HepG2 (cell line): ENCODE data around the gene GPT2. TPM values are rescaled to one million over a fixed set of nuclear protein-coding genes. Genes with fewer than 3 reads are reported as not detected.

ENCODE experiments used
- CREBL2 ChIP-seq: sonication (generic); formaldehyde crosslinking; IDR thresholded peaks from 2 replicates; pipeline ENCODE4 v1.8.1; 2023; ENCODE audit warnings: missing genetic modification reagents, mild to moderate bottlenecking, borderline replicate concordance
- FOSL1 ChIP-seq: sonication (generic); formaldehyde crosslinking; IDR thresholded peaks from 2 replicates; pipeline ENCODE4 v1.9.0; 2021; ENCODE audit warnings: missing genetic modification reagents, borderline replicate concordance
- HMG20B ChIP-seq: conservative IDR thresholded peaks from 2 replicates; pipeline ENCODE4 v1.6.1; 2016; ENCODE audit warnings: missing genetic modification reagents, missing compliant biosample characterization
- KDM6A ChIP-seq: IDR thresholded peaks from 2 replicates; pipeline ENCODE4 v1.6.1; 2016; ENCODE audit warnings: low read depth
- MIER3 ChIP-seq: IDR thresholded peaks from 2 replicates; pipeline ENCODE4 v1.6.1; 2016; ENCODE audit warnings: missing compliant biosample characterization, borderline replicate concordance
- ZNF124 ChIP-seq: sonication (generic); formaldehyde crosslinking; IDR thresholded peaks from 2 replicates; pipeline ENCODE4 v1.4.0; 2020; ENCODE audit warnings: missing genetic modification reagents
- ZNF292 ChIP-seq: sonication (generic); formaldehyde crosslinking; IDR thresholded peaks from 2 replicates; pipeline ENCODE4 v1.8.1; 2022; ENCODE audit warnings: mild to moderate bottlenecking, low read depth, missing genetic modification reagents, borderline replicate concordance
- ZNF33A ChIP-seq: sonication (generic); formaldehyde crosslinking; IDR thresholded peaks from 2 replicates; pipeline ENCODE4 v1.5.1; 2020; ENCODE audit warnings: missing genetic modification reagents, mild to moderate bottlenecking, moderate library complexity, borderline replicate concordance
- ZNF703 ChIP-seq: sonication (generic); formaldehyde crosslinking; IDR thresholded peaks from 2 replicates; pipeline ENCODE4 v1.5.1; 2020; ENCODE audit warnings: missing genetic modification reagents, mild to moderate bottlenecking, moderate library complexity, borderline replicate concordance
- ZSCAN31 ChIP-seq: sonication (generic); formaldehyde crosslinking; IDR thresholded peaks from 2 replicates; pipeline ENCODE4 v1.5.0; 2020; ENCODE audit warnings: low read depth, mild to moderate bottlenecking, missing genetic modification reagents
- polyA plus RNA-seq, 8 experiments: library from polyadenylated mRNA; depleted of rRNA in 3 of 8; stranded (reverse) in 7 of 8; unstranded in 1 of 8; fragments of >200 nt; fragmentation: Illumina TruSeq in 4 of 8; extraction: Trizol in 4 of 8; gene quantifications; 2 replicates each; pipeline versions ENCODE4 v1.2.1 to v1.2.3, GENCODE V29; 2011 to 2016; ENCODE audit warnings: low read depth in 4 of 8, missing spikeins in 1 of 8, mixed read lengths in 1 of 8; ENCODE audit not compliant: insufficient read depth in 1 of 8
- total RNA-seq, 5 experiments: library from RNA; depleted of rRNA; stranded (reverse); fragments of >200 nt; fragmentation: Illumina TruSeq; extraction: Trizol; gene quantifications; 2 replicates each; pipeline ENCODE4 v1.2.3, GENCODE V29; 2016; ENCODE audit warnings: low read depth in 1 of 5
- TF ChIP-seq, protein P1 (sequence below): sonication (generic); formaldehyde crosslinking; conservative IDR thresholded peaks from 2 replicates; pipeline ENCODE4 v1.4.0; 2020; ENCODE audit warnings: mild to moderate bottlenecking, missing genetic modification reagents, moderate library complexity
- TF ChIP-seq, protein P2 (sequence below): IDR thresholded peaks from 2 replicates; pipeline ENCODE4 v1.6.1; 2012; ENCODE audit warnings: low read depth, low read length, improper control_type of control experiment
- TF ChIP-seq, protein P3 (sequence below): IDR thresholded peaks from 2 replicates; pipeline ENCODE4 v1.6.1; 2018; ENCODE audit warnings: missing genetic modification reagents, mild to moderate bottlenecking, missing compliant biosample characterization

The GPT2 gene
- total and polyA plus RNA-seq, 2 of the 13 experiments (the other 11 are each of a cell fraction or from before 2014, with no cell fraction given): 138 to 267 TPM

DNA sequence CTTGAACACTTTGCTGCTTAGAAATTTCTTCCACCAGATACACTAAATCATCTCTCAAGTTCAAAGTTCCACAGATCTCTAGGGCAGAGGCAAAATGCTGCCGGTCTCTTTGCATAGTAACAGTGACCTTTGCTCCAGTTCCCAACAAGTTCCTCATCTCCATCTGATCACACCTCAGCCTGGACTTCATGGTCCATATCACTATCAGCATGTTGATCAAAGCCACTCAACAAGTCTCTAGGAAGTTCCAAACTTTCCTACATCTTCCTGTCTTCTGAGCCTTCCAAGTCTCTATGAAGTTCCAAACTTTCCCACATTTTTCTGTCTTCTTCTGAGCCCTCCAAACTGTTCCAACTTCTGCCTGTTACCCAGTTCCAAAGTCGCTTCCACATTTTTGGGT is 15.3 kb upstream of the GPT2 start (continued):
- 0 out of 2 replicates have a peak, but pooled peaks have one; percentile 48 for TF ChIP-seq ZNF33A (CRISPR knock-in tag)
- 0 out of 2 replicates have a peak, but pooled peaks have one; percentile 0 for TF ChIP-seq CREBL2
- peak; percentile 52; the same call in 1 of the 2 replicates for TF ChIP-seq HMG20B
- TF ChIP-seq, protein P1, sequence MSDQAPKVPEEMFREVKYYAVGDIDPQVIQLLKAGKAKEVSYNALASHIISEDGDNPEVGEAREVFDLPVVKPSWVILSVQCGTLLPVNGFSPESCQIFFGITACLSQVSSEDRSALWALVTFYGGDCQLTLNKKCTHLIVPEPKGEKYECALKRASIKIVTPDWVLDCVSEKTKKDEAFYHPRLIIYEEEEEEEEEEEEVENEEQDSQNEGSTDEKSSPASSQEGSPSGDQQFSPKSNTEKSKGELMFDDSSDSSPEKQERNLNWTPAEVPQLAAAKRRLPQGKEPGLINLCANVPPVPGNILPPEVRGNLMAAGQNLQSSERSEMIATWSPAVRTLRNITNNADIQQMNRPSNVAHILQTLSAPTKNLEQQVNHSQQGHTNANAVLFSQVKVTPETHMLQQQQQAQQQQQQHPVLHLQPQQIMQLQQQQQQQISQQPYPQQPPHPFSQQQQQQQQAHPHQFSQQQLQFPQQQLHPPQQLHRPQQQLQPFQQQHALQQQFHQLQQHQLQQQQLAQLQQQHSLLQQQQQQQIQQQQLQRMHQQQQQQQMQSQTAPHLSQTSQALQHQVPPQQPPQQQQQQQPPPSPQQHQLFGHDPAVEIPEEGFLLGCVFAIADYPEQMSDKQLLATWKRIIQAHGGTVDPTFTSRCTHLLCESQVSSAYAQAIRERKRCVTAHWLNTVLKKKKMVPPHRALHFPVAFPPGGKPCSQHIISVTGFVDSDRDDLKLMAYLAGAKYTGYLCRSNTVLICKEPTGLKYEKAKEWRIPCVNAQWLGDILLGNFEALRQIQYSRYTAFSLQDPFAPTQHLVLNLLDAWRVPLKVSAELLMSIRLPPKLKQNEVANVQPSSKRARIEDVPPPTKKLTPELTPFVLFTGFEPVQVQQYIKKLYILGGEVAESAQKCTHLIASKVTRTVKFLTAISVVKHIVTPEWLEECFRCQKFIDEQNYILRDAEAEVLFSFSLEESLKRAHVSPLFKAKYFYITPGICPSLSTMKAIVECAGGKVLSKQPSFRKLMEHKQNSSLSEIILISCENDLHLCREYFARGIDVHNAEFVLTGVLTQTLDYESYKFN: peak; percentile 88
- peak; percentile 54; the same call in 1 of the 2 replicates for TF ChIP-seq KDM6A (CRISPR knock-in tag)
- TF ChIP-seq ZNF703 (CRISPR knock-in tag): 0 out of 2 replicates have a peak, but pooled peaks have one; percentile 66
- TF ChIP-seq ZNF124 (CRISPR knock-in tag): peak; percentile 71; the same call in 1 of the 2 replicates
- TF ChIP-seq FOSL1 (CRISPR knock-in tag): peak; percentile 26; the same call in 1 of the 2 replicates
- TF ChIP-seq ZNF292: peak; percentile 57; the same call in 1 of the 2 replicates
- TF ChIP-seq ZSCAN31 (CRISPR knock-in tag): 0 out of 2 replicates have a peak, but pooled peaks have one; percentile 37
- TF ChIP-seq MIER3 (CRISPR knock-in tag): peak; percentile 64; the same call in 1 of the 2 replicates
- TF ChIP-seq, protein P2, sequence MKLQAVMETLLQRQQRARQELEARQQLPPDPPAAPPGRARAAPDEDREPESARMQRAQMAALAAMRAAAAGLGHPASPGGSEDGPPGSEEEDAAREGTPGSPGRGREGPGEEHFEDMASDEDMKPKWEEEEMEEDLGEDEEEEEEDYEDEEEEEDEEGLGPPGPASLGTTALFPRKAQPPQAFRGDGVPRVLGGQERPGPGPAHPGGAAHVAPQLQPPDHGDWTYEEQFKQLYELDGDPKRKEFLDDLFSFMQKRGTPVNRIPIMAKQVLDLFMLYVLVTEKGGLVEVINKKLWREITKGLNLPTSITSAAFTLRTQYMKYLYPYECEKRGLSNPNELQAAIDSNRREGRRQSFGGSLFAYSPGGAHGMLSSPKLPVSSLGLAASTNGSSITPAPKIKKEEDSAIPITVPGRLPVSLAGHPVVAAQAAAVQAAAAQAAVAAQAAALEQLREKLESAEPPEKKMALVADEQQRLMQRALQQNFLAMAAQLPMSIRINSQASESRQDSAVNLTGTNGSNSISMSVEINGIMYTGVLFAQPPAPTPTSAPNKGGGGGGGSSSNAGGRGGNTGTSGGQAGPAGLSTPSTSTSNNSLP: 0 out of 2 replicates have a peak, but pooled peaks have one; percentile 32
- TF ChIP-seq, protein P3, sequence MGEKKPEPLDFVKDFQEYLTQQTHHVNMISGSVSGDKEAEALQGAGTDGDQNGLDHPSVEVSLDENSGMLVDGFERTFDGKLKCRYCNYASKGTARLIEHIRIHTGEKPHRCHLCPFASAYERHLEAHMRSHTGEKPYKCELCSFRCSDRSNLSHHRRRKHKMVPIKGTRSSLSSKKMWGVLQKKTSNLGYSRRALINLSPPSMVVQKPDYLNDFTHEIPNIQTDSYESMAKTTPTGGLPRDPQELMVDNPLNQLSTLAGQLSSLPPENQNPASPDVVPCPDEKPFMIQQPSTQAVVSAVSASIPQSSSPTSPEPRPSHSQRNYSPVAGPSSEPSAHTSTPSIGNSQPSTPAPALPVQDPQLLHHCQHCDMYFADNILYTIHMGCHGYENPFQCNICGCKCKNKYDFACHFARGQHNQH (CRISPR knock-in tag): 0 out of 2 replicates have a peak, but pooled peaks have one; percentile 28
